Astrocyte of the cerebellum (primary cell): ENCODE data around the gene APOBEC4.
"Not testable (repeated sequence)": the region's sequence is repeated elsewhere in the genome, so short reads cannot be mapped to it uniquely, and the experiment has no call there.

ENCODE experiments used
- DNase-seq: peaks from one replicate; pipeline ENCODE4 v3.0.0-alpha.2; 2011; ENCODE audit warnings: low read depth
- H3K4me3 ChIP-seq: 2 replicates; pipeline ENCODE4 v1.5.1; 2011; ENCODE audit warnings: mild to moderate bottlenecking, low read depth, low read length, moderate library complexity
- in situ Hi-C: cut with HindIII; loops from 2 replicates; pipeline ENCODE4 v1.10.0; 2017; ENCODE audit warnings: low sequenced_read_pairs
- TF ChIP-seq, protein P1 (sequence below): IDR thresholded peaks from 2 replicates; pipeline ENCODE4 v1.5.1; 2012; ENCODE audit warnings: low read length, low read depth, moderate library complexity, mild to moderate bottlenecking; ENCODE audit errors: missing control alignments

Gene APOBEC4

DNA sequence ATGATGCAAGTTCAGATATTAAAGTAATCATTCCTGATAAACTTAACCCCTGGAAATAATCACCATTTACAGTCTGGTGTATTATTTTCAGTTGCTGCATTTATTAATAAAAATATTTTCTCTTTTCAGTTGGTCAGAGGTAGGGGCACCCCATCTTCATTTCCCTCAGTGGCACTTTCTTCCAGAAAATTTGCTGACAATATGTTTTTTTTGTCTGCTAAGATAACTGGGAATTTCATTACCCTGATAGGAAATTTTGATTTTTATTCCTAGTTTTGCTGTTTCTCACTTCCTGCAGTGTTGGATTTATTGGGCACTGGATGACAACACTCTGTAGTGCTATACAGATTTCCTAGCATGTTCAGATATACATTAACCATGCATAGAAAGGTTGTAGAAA lies 33.1 kb upstream of the APOBEC4 start:
- in situ Hi-C loops: no loop called here
- no peak overlapping the region for H3K4me3 ChIP-seq
- TF ChIP-seq, protein P1, sequence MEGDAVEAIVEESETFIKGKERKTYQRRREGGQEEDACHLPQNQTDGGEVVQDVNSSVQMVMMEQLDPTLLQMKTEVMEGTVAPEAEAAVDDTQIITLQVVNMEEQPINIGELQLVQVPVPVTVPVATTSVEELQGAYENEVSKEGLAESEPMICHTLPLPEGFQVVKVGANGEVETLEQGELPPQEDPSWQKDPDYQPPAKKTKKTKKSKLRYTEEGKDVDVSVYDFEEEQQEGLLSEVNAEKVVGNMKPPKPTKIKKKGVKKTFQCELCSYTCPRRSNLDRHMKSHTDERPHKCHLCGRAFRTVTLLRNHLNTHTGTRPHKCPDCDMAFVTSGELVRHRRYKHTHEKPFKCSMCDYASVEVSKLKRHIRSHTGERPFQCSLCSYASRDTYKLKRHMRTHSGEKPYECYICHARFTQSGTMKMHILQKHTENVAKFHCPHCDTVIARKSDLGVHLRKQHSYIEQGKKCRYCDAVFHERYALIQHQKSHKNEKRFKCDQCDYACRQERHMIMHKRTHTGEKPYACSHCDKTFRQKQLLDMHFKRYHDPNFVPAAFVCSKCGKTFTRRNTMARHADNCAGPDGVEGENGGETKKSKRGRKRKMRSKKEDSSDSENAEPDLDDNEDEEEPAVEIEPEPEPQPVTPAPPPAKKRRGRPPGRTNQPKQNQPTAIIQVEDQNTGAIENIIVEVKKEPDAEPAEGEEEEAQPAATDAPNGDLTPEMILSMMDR: no peak
- DNase-seq: no peak

DNA sequence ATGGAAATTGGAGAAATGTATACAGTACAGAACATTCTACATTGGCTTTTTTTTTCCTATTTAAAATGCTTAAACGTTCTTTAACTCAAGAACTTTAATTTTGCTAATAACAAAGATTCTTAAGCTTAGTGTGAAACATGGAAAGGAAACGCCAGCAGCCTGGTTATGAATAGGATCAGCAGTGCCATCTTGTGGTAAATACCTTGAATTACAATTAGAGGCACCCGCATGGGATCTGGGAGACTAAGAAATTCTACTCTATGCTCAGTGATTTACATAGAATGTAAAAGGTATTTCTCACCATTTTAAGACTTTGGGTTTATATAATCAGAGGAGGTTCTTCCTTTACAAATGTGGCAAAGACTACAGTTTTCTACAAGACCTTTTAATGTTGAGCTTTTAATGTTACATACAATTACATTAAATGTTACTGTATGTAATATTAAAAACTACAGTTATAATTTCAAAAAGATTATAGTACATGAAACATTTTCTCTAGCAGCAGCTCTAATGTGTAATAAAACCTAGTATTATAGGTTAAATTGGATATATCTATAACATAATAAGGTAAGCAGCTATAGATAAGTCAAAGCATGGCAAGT lies 32.1 kb upstream of the APOBEC4 start:
- H3K4me3 ChIP-seq: no peak overlapping the region
- TF ChIP-seq, protein P1: peak; percentile 60
- in situ Hi-C loops: no loop called here
- DNase-seq: peak; percentile 20

DNA sequence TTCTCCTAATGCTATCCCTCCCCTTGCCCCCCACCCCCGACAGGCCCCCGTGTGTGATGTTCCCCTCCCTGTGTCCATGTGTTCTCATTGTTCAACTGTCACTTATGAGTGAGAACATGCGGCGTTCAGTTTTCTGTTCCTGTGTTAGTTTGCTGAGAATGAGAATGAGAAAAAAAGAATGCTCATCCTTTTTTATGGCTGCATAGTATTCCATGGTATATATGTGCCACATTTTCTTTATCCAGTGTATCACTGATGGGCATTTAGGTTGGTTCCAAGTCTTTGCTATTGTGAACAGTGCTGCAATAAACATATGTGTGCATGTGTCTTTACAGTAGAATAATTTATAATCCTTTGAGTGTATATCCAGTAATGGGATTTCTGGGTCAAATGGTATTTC lies 26.2 kb upstream of the APOBEC4 start:
- DNase-seq, H3K4me3 ChIP-seq, in situ Hi-C loops: not testable (repeated sequence)

DNA sequence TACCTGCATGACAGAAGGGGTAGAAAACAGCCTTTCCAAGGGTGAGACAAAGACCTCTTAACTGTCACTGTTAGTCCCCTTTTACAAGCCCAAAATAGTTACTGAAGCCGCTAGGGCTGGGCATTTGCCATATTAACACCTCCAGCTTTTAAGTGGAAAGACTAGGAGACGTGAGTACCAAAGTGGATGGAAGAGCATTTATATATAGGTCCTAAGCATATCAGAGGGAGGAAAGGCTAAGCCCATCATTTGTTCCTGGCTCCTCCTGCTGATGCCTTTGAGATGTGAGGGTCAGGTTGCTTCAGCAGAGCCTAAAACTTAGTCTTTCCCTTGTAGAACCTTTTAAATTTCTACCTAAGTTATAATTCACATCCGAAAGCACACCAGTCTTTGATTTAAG lies 25.7 kb upstream of the APOBEC4 start:
- no peak overlapping the region for H3K4me3 ChIP-seq
- TF ChIP-seq, protein P1: no peak
- in situ Hi-C loops: no loop called here
- DNase-seq: no peak

DNA sequence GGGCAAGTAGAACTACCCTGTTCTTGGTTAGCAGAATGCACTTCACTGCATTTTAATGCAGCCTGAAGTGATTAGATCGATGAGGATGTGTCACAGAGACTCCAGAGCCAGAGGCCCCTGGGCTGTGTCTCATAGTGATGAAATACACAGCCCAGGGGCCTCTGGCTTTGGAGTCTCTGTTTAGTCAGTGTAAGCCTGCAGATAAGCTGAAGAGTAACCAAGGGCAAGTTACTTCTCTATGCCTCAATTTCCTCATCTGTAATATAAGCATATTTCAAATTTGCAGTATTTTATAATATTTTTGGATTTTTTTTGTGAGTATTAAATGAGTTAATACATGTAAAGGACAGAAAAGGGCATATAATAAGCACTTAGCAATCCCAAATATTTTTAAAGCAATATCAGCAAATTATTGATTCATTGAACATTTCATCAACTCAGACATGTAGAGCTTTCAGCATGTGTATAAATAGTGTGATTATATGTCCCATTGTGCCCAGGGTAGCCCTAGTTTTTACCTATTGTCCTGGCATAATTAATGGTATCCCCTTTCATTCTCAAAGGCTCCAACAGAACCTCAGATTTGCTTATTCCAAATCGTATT lies 23.6 kb upstream of the APOBEC4 start:
- in situ Hi-C loops: no loop called here
- no peak for DNase-seq
- TF ChIP-seq, protein P1: no peak

DNA sequence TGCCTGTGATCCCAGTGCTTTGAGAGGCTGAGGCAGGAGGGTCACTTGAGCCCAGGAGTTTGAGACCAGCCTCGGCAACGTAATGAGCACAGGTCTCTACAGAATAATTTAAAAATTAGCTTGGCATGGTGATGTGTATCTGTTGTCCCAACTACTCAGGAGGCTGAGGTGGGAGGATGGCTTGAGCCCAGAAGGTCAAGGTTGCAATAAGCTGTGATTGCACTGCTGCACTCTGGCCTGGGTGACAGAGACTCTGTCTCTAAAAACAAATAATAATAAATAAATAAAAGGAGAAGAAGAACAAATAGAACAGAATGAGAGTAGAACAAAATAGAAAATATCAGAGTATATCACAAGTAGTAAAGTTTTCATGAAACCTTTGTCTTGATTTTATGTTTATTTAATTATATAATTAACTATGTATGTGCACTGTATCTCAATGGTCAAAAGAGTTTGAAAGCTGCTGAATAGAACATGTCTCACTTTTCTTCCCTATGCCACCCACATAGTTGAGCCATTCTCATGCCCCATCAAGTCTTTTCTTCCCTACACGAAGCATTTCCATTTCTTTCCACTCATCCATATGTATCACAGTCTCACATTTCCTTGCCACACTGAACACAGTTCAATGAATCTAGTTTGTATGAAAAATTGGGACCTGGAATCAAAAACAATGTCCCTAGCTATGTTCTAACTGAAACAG lies 22.9 kb upstream of the APOBEC4 start:
- TF ChIP-seq, protein P1: no peak
- no peak for DNase-seq
- no peak overlapping the region for H3K4me3 ChIP-seq
- in situ Hi-C loops: no loop called here

More for the DNA sequence above, 23.6 kb upstream of the APOBEC4 start:
- H3K4me3 ChIP-seq: no peak overlapping the region

DNA sequence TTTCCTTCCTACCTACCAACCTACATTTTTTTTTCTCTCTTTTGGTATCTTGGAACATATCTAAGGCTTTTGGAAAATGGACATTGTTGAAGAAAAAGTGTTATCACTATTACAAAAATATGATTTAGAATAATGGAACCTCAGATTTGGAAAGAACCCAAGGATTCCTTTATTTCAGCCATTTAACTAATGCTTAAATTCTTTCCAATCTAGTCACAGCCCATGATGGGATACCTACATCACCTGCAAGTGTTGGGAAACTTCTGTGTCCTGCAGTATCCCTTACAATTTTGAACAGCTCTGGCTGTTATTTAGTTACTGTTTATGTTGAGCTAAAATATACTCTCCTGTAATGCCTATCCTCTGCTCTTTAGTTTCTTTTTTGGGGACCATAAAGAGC lies 22.3 kb upstream of the APOBEC4 start:
- TF ChIP-seq, protein P1: no peak
- no peak overlapping the region for H3K4me3 ChIP-seq
- DNase-seq: no peak
- in situ Hi-C loops: no loop called here
